SU-DHL-6 (cell line): Measurements from ENCODE around the gene TANGO6.

ENCODE experiments used
- H2AFZ ChIP-seq: fragments of 200-600 bp; sonication (generic); 2 replicates; pipeline ENCODE4 v1.6.1; 2014; ENCODE audit warnings: low read depth, mild to moderate bottlenecking, moderate library complexity, mixed read lengths, antibody characterized with exemption, low read length; ENCODE audit not compliant: severe bottlenecking
- H3F3A ChIP-seq: fragments of 200-600 bp; shearing (Covaris generic); 2 replicates; pipeline ENCODE4 v1.6.0; 2016; ENCODE audit warnings: antibody characterized with exemption, mild to moderate bottlenecking; ENCODE audit not compliant: insufficient read depth
- H3K27ac ChIP-seq: fragments of 200-600 bp; sonication (generic); 2 replicates; pipeline ENCODE4 v1.5.1; 2016; ENCODE audit warnings: low read depth, mild to moderate bottlenecking, low read length, moderate library complexity, mixed read lengths
- H3K27me3 ChIP-seq: fragments of 200-600 bp; sonication (generic), shearing (Covaris generic); 2 replicates; pipeline ENCODE4 v1.6.0; 2014; ENCODE audit warnings: mild to moderate bottlenecking, low read length
- H3K36me3 ChIP-seq: fragments of 200-600 bp; sonication (generic); 2 replicates; pipeline ENCODE4 v1.6.1; 2014; ENCODE audit warnings: mild to moderate bottlenecking, low read length, mixed read lengths
- H3K4me2 ChIP-seq: fragments of 300-600, 200-600 bp; shearing (Covaris generic), sonication (generic); 2 replicates; pipeline ENCODE4 v1.6.0; 2014; ENCODE audit warnings: low read length, low read depth, mild to moderate bottlenecking; ENCODE audit not compliant: poor library complexity, severe bottlenecking
- H3K4me3 ChIP-seq: fragments of 200-600 bp; sonication (generic); 2 replicates; pipeline ENCODE4 v1.5.1; 2014; ENCODE audit warnings: antibody characterized with exemption, low read length, mild to moderate bottlenecking, mixed read lengths; ENCODE audit not compliant: insufficient read depth, poor library complexity, severe bottlenecking
- H3K79me2 ChIP-seq: fragments of 200-600 bp; sonication (generic); 2 replicates; pipeline ENCODE4 v1.6.1; 2014; ENCODE audit warnings: mild to moderate bottlenecking, low read length, moderate library complexity; ENCODE audit not compliant: insufficient read depth
- H3K9ac ChIP-seq: fragments of 200-600 bp; sonication (generic); 2 replicates; pipeline ENCODE4 v1.7.0; 2014; ENCODE audit warnings: mild to moderate bottlenecking, low read length
- H3K9me2 ChIP-seq: fragments of 200-600 bp; sonication (generic); replicated peaks from 2 replicates; pipeline ENCODE4 v1.6.1; 2014; ENCODE audit warnings: low read length; ENCODE audit not compliant: insufficient read depth
- H3K9me3 ChIP-seq: fragments of 200-600 bp; sonication (generic); 2 replicates; pipeline ENCODE4 v1.6.1; 2014; ENCODE audit warnings: low read length, mixed read lengths; ENCODE audit not compliant: insufficient read depth
- H4K20me1 ChIP-seq: fragments of 200-600 bp; sonication (generic); 2 replicates; pipeline ENCODE4 v1.6.1; 2014; ENCODE audit warnings: low read depth, mild to moderate bottlenecking, antibody characterized with exemption, low read length, moderate library complexity, mixed read lengths
- EZH2phosphoT487 ChIP-seq: fragments of 200-600 bp; sonication (generic), shearing (Covaris generic); conservative IDR thresholded peaks from 2 replicates; pipeline ENCODE4 v1.6.1; 2018; ENCODE audit warnings: mild to moderate bottlenecking, antibody characterized with exemption, low read length, moderate library complexity, mixed read lengths
- TF ChIP-seq, protein P1 (sequence below): fragments of 200-600 bp; sonication (generic); IDR thresholded peaks from one replicate; pipeline ENCODE4 v1.5.1; 2017; ENCODE audit warnings: antibody characterized with exemption, mild to moderate bottlenecking, low read length, moderate library complexity; ENCODE audit not compliant: insufficient read depth, poor library complexity, severe bottlenecking

TANGO6 gene

DNA sequence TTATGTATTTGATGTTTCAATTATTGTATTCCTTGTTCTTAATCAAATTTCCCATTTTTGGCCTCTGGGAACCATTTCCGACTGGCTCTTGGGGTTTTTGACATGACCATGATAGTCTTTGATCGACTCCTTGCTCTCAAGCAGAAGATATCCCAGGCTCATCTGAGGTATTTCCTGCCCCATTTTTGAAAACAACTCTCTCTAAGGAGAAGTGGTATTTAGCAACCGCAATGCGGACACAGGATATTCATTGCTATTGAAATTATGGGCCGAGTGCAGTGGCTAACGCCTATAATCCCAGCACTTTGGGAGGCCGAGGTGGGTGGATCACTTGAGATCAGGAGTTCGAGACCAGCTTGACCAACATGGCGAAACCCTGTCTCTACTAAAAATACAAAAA lies 5.5 kb downstream of the TANGO6 start:
- no peak overlapping the region for H3K9ac ChIP-seq
- H3K9me3 ChIP-seq, result no peaks in the 10 kb centered on the region
- no peaks in the 10 kb centered on the region for H3K9me2 ChIP-seq
- H3K27ac ChIP-seq, result no peak overlapping the region
- H2AFZ ChIP-seq, result no peak overlapping the region
- H3K4me3 ChIP-seq, result no peak overlapping the region
- no peak for TF ChIP-seq EZH2phosphoT487
- TF ChIP-seq, protein P1, sequence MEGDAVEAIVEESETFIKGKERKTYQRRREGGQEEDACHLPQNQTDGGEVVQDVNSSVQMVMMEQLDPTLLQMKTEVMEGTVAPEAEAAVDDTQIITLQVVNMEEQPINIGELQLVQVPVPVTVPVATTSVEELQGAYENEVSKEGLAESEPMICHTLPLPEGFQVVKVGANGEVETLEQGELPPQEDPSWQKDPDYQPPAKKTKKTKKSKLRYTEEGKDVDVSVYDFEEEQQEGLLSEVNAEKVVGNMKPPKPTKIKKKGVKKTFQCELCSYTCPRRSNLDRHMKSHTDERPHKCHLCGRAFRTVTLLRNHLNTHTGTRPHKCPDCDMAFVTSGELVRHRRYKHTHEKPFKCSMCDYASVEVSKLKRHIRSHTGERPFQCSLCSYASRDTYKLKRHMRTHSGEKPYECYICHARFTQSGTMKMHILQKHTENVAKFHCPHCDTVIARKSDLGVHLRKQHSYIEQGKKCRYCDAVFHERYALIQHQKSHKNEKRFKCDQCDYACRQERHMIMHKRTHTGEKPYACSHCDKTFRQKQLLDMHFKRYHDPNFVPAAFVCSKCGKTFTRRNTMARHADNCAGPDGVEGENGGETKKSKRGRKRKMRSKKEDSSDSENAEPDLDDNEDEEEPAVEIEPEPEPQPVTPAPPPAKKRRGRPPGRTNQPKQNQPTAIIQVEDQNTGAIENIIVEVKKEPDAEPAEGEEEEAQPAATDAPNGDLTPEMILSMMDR, result no peak
- peaks cover 62% of the 10 kb centered on the region for H3K79me2 ChIP-seq
- peaks cover 6% of the 10 kb centered on the region for H4K20me1 ChIP-seq
- no peaks in the 10 kb centered on the region for H3K27me3 ChIP-seq
- H3K4me2 ChIP-seq, result no peak overlapping the region
- no peaks in the 10 kb centered on the region; the same call in 1 of the 2 replicates for H3F3A ChIP-seq
- H3K36me3 ChIP-seq, result no peaks in the 10 kb centered on the region; the same call in 1 of the 2 replicates

DNA sequence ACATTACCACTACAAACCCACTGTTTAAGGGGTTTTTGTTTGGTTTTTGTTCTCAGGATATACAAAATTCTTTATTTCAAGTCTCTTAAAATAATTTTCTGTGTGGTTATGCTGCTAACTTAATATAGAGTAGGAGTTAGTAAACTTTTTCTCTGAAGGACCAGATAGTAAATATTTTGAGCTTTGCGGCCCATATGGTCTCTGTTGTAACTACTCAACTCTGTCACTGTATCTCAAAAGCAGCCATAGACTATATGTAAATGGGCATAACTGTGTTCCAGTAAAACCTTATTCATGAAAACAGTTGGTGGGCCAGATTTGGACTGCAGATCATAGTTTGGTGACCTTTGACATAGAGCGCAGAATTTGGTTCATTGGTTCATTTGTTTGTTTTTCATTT lies 7.2 kb downstream of the TANGO6 start:
- Histone ChIP-seq H3K36me3 (no peaks in the 10 kb centered on the region; the same call in 1 of the 2 replicates), H3K9me3 (no peaks in the 10 kb centered on the region), H3K27me3 (no peaks in the 10 kb centered on the region), H3K9ac (no peak overlapping the region), H2AFZ (no peak overlapping the region), H3K9me2 (no peaks in the 10 kb centered on the region), H3K4me2 (no peak overlapping the region), H3K4me3 (no peak overlapping the region), H3F3A (no peaks in the 10 kb centered on the region), H4K20me1 (peaks cover 6% of the 10 kb centered on the region), H3K27ac (no peak overlapping the region), H3K79me2 (peaks cover 61% of the 10 kb centered on the region)
- TF ChIP-seq EZH2phosphoT487, result no peak
- TF ChIP-seq, protein P1, result no peak

DNA sequence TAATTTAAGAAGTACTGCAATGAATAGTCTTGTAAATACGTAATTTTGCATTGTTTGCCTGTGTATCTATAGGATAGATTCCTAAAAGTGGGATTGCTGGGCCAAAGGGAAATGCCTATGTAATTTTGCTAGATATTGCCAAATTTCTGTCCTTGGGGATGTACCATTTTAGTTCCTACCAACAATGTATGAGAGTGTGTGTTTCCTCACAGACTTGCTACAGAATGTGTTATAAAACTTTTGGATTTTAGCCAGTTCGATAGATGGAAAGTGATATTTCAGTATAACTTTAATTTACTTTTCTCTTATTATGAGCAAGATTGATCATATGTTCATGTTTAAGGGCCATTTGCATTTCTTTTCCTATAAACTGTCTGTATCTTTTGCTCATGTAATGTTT lies 8.3 kb downstream of the TANGO6 start:
- H3K27ac ChIP-seq, result no peak overlapping the region
- H3K36me3 ChIP-seq, result no peaks in the 10 kb centered on the region; the same call in 1 of the 2 replicates
- no peak overlapping the region for H3K9ac ChIP-seq
- no peak overlapping the region for H3K4me2 ChIP-seq
- H2AFZ ChIP-seq, result no peak overlapping the region
- peaks cover 69% of the 10 kb centered on the region for H3K79me2 ChIP-seq
- no peaks in the 10 kb centered on the region for H3K9me3 ChIP-seq
- no peaks in the 10 kb centered on the region for H3F3A ChIP-seq
- H3K9me2 ChIP-seq, result no peaks in the 10 kb centered on the region
- TF ChIP-seq, protein P1, result no peak
- TF ChIP-seq EZH2phosphoT487, result no peak
- H4K20me1 ChIP-seq, result peaks cover 6% of the 10 kb centered on the region
- H3K4me3 ChIP-seq, result no peak overlapping the region
- H3K27me3 ChIP-seq, result no peaks in the 10 kb centered on the region
